Activated CD4-positive, alpha-beta T cell treated with anti-CD3 and anti-CD28 coated beads, Interleukin-2, amount 50 U/mL, for 16 hours (primary cell): ENCODE results near the gene MYLK.

Experiments
- DNase-seq: peaks from one replicate; pipeline ENCODE4 v3.0.0-alpha.2; 2020

Gene MYLK

GRCh38 chr3:123658118-123658851 is 225.8 kb downstream of the MYLK start:
- DNase-seq, result no peak

DNA sequence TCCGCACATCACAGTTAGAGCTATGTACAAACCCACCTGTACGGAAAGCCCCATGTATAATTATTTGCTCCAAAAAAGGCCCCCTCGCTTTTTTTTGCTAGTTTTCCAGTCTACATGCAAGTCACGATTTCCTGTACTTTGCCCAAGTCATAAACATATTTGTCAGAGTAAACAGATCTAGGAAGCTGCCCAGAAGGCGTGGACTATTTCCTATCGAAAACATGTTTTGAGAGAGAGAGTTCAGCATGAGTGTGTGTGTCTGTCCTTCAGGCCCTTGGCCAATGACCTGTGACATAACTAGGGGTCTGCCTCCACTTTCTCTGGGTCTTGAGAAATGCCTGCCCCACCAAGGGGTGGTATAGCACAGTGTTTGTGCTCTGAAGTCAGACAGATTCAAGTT is 226.6 kb downstream of the MYLK start:
- DNase-seq, result no peak

GRCh38 chr3:123657111-123657510 is 227.0 kb downstream of the MYLK start:
- DNase-seq, result no peak

DNA sequence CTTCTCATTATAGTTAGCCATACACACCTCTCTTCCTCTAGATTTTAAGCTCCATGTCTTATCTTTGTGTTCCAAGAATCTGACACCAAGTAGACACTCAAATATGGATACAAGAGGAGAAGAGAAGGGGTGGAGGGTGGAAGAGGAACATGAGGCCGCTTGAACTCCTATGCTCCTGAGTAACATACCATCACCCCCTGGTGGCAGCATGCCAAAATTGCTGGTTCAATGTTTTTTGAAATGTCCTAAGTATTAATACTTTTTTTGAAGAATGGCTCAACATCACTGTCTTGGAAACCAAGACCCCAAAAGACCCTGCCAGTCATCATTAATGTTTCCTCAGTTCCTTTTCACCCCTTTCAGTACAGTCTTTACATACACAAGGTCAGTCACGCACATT is 227.4 kb downstream of the MYLK start:
- peak; percentile 3 for DNase-seq

DNA sequence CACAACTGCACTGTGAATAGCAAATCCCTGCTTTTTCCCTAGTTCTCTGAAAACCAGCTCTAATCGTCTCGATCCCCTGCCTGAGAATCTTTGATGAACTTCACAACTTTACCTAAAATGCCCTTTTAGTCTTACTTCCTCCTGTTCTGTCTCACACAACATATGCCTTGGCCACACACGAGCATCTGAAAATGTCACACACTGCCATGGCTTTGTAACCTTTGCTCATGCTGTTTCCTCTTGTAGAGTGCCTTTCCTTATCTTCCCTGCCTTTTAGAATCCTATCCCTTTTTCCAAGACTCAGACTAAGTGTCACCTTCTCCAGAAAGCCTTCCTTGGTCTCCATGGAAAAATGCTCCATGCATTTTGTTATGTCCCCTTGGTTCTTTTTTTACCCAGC is 227.9 kb downstream of the MYLK start:
- no peak for DNase-seq

DNA sequence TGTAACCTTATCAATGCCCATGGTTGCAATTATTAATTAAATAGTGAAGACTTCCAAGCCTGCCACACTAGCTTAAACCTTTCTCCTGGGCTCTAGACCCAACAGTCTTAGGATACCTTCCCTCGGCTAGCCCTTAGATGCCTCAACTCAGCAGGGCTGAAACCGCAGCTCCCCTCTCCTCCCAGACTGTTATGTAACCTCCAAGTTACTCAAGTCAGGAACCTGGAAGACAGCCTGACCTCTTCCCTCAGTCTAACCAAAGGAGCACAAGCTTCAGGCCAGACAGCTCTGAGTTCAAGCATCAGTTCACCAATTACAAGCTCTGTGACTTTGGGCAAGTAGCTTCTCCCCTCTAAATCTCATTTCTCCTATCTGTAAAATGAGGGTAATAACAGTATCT is 228.7 kb downstream of the MYLK start:
- no peak for DNase-seq

GRCh38 chr3:123653221-123653682 is 230.9 kb downstream of the MYLK start:
- no peak for DNase-seq

GRCh38 chr3:123652342-123652984 is 231.7 kb downstream of the MYLK start:
- DNase-seq, result peak; percentile 34

GRCh38 chr3:123651449-123652341 is 232.4 kb downstream of the MYLK start:
- no peak for DNase-seq

DNA sequence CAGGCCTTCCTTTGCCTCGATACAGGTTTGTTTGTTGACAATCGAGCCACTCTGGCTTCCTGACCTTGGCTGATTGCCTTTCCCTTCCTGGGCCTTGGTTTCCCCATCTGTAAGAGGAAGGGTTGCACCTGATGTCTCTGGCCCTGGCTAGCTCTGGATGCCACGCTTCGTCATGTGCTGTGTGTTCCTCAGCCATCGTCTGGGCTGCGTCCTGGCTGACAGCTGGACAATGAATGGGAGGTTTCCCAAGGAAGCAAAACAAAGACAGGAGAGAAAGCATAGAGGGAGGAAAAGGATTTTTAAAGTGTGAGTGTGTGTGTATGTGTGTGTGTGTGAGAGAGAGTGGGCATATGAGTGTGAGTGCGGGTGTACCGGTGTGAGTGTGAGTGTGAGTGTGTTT is 234.0 kb downstream of the MYLK start:
- no peak for DNase-seq

- no peak for DNase-seq
Measured at GRCh38 chr3:123648696-123649405, 235.3 kb downstream of the MYLK start.

DNA sequence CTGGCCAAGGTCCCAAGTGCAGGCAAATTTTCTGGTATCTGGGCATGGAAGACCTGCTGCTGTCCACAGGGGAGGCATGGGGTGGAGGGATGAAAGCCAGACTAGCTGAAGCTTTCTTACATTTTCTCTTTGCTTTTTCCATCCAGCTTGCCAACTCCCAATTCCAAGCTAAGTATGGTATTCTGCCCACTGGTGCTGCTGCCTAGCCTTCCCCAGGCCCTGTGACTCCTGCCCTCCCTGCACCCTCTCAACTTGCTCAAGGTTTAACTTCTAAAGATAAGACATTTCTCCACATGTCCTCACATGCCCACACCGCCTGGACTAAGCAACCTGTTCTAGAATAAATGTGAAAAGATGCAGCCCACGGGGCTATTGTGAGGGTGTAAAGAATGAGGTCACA is 239.8 kb downstream of the MYLK start:
- DNase-seq, result no peak

- DNase-seq, result no peak
Measured at GRCh38 chr3:123642957-123643330, 241.2 kb downstream of the MYLK start.

GRCh38 chr3:123642182-123642956 is 241.8 kb downstream of the MYLK start:
- DNase-seq, result peak; percentile 67

DNA sequence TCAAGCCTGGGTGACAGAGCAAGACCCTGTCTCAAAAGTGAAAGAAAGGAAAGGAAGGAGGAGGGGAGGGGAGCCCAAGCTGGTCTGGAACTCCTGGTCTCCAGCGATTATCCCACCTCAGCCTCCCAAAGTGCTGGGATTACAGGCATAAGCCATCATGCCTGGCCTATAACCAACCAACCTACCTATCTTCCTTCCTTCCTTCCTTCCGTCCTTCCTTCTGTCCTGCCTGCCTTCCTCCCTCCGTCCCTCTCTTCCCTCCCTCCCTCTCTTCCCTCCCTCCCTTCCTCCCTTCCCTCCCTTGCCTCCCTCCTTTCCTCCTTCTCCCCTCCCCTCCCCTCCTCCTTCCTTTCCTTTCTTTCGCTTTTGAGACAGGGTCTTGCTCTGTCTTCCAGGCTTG is 242.6 kb downstream of the MYLK start:
- DNase-seq, result no peak

DNA sequence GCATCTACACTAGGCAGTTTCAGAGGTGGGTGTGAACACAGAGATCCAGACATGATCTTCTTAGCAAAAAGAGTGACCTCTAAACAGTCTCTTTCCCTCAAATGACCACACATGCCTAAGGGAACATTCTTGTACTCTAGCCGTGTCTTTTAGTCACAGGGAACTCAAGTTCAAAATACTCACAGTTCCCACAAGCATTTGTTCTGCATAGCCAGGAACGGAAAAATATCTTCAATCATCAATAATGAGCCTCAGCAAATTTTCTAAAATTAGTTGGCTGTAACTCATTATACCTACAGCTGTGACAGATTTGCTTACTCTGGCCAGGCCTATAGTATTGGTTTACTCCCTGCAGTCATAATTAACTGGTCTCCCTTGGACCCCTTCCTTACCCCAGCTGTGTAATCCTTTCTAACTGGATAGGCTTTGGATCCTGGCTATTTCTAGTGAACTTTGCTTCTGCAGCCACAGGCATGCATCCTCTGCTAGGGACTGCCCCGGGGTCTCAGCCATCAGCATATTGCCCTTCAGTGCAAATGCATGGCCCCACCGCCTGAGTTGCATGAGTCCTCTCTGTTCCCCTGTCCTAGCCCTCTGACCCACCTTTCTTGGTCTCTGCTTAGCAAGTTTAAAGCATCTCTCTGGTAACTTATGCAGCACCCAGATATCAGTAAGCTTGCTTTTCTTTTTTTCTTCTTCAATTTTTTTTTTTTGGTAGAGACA is 243.2 kb downstream of the MYLK start:
- no peak for DNase-seq

- DNase-seq, result no peak
Measured at GRCh38 chr3:123640311-123640710, 243.8 kb downstream of the MYLK start.

DNA sequence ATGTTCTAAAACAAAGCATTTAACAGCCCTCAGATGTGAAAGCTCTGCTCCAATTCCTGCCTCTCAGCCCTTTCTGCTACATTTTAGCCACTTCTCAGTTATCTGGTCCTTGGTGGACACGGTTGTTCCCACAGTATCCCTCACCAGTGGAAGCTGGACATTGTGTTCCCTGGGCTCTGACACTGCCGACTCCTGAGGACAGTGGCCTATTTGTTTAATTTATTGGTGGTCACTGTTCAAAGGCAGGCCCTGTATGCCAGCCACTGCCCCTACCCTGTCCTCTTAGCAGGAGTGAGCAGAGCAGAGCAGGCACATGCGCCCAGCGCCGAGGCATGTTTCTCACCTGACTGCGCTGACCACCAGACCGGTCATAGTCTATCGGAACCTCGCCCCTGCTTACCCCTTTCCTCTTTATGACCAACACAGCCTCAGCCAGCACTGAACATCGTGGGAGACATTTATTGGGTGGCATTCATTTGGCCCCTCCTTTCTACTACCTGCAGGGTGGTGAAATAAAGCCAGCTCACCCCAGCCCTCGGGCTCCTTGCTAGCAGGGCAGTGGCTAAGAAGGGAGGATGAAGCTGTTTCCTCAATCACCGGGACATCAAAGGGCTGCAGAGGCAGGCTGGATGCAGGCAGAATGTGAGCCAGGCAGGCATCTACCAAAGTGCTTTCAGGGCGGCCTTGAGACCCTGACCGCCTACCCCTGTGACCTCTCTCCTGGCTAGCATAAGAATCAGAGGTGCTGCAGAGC is 245.0 kb downstream of the MYLK start:
- DNase-seq, result no peak

DNA sequence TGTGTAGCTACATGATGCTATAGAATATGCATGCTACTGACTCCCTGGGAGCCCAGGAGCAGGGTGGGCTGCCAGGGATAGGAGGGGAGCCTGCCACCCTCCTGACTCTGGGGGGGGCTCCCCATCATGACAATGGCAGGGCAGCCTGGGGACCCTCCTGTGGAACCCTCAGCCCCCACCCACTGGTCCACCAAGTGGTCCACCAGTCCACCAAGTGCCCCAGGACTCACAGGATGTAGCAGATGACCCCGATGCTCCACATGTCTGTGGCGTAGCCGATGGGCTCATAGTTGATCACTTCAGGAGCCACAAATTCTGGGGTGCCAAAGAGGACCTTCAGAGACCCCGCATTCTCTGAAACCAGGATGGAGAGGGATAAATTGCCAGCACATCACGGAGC is 246.3 kb downstream of the MYLK start:
- no peak for DNase-seq

- DNase-seq, result no peak
Measured at GRCh38 chr3:123637131-123637530, 247.0 kb downstream of the MYLK start.

- no peak for DNase-seq
Measured at GRCh38 chr3:123636431-123636841, 247.7 kb downstream of the MYLK start.
